ENCODE measurements around the gene LTBP4. TPM values are rescaled to one million over a fixed set of nuclear protein-coding genes. Genes with fewer than 3 reads are reported as not detected.

LTBP4 gene
- polyA plus RNA-seq, 1 donor (not counting 4 experiments of a cell fraction or from before 2014, with no cell fraction given): 29.6 TPM

DNA sequence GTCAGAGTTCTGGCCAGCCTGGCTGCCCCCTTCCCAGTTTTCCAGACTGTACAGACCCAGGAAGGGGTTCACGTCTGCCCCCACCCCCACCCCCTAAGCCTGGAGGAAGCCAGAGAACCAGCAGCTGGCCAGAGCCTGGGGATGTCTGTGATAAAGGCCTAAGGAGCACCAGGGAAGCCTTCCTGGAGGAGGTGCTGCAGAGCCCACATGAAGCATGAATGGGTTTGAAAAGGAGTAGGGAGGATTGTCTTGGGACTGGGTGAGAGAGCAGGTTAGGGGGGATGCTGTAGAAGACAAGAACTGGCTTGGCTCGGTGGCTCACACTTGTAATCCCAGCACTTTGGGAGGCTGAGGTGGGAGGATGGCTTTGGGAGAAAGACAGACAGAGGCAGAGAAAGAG is 18.7 kb upstream of the LTBP4 start:
- FAIRE-seq (no peak), DNase-seq (ENCODE audit: low read depth, low spot score) (no peak)
- H3K9ac ChIP-seq (ENCODE audit: control insufficient read depth, extremely low read depth, insufficient read depth, low read length): no peak overlapping the region

GRCh38 chr19:40583283-40583682 is 17.9 kb upstream of the LTBP4 start:
- H2AFZ ChIP-seq (ENCODE audit: control insufficient read depth, low read length): no peak overlapping the region
- DNase-seq (ENCODE audit: low read depth, low spot score) (no peak), FAIRE-seq (no peak)
- H3K9me1 ChIP-seq (ENCODE audit: control insufficient read depth, extremely low read depth, insufficient read depth, low read length): no peaks in the 10 kb centered on the region
- H3K36me3 ChIP-seq (ENCODE audit: control insufficient read depth in 2 of 2, extremely low read depth in 1 of 2, insufficient read depth in 2 of 2, low read length in 2 of 2): peaks cover 10 to 14% of the 10 kb centered on the region in 2 experiments
- H3K9me3 ChIP-seq (ENCODE audit: control insufficient read depth, low read depth, low read length): no peaks in the 10 kb centered on the region
- H3K27me3 ChIP-seq (ENCODE audit: control insufficient read depth, extremely low read depth, insufficient read depth, low read length): no peaks in the 10 kb centered on the region
- TF ChIP-seq CTCF (optimal IDR thresholded peaks at IDR 0.05 in 1 of 3, IDR thresholded peaks at IDR 0.05 in 1 of 3, conservative IDR thresholded peaks at IDR 0.05 in 1 of 3; ENCODE audit: extremely low read depth in 1 of 3, insufficient read depth in 2 of 3, low read length in 3 of 3) (no peak), EZH2 (IDR thresholded peaks at IDR 0.05; ENCODE audit: low read length) (no peak)
- dilution Hi-C loops (cut with MboI; ENCODE audit: extremely low pct_ligation_motif_present, low sequenced_read_pairs): no loop called here
- H3K27ac ChIP-seq (ENCODE audit: control insufficient read depth, insufficient read depth, low read length): no peak overlapping the region
- peaks cover 5% of the 10 kb centered on the region for H3K4me1 ChIP-seq (ENCODE audit: control insufficient read depth, extremely low read depth, insufficient read depth, low read length)
- H3K4me2 ChIP-seq (ENCODE audit: control insufficient read depth, extremely low read depth, insufficient read depth, low read depth, low read length): no peak overlapping the region
- H3K9ac ChIP-seq (ENCODE audit: control insufficient read depth, extremely low read depth, insufficient read depth, low read length): no peak overlapping the region
- no peaks in the 10 kb centered on the region for H4K20me1 ChIP-seq (ENCODE audit: control insufficient read depth, extremely low read depth, insufficient read depth, low read length)
- H3K79me2 ChIP-seq (ENCODE audit: control insufficient read depth, insufficient read depth, low read length): no peaks in the 10 kb centered on the region
- H3K4me3 ChIP-seq (ENCODE audit: control insufficient read depth in 2 of 3, extremely low read depth in 1 of 3, insufficient read depth in 2 of 3, low read depth in 1 of 3, low read length in 3 of 3): no peak overlapping the region

More for the DNA sequence above, 18.7 kb upstream of the LTBP4 start:
- H3K27ac ChIP-seq (ENCODE audit: control insufficient read depth, insufficient read depth, low read length): no peak overlapping the region
- peaks cover 6% of the 10 kb centered on the region for H3K4me1 ChIP-seq (ENCODE audit: control insufficient read depth, extremely low read depth, insufficient read depth, low read length)
- no peak overlapping the region for H3K4me3 ChIP-seq (ENCODE audit: control insufficient read depth in 2 of 3, extremely low read depth in 1 of 3, insufficient read depth in 2 of 3, low read depth in 1 of 3, low read length in 3 of 3)
- H4K20me1 ChIP-seq (ENCODE audit: control insufficient read depth, extremely low read depth, insufficient read depth, low read length): no peaks in the 10 kb centered on the region
- dilution Hi-C loops (cut with MboI; ENCODE audit: extremely low pct_ligation_motif_present, low sequenced_read_pairs): no loop called here
- no peaks in the 10 kb centered on the region for H3K27me3 ChIP-seq (ENCODE audit: control insufficient read depth, extremely low read depth, insufficient read depth, low read length)
- no peak overlapping the region for H2AFZ ChIP-seq (ENCODE audit: control insufficient read depth, low read length)
- no peak for TF ChIP-seq EZH2 (IDR thresholded peaks at IDR 0.05; ENCODE audit: low read length)
- TF ChIP-seq CTCF (optimal IDR thresholded peaks at IDR 0.05 in 1 of 3, IDR thresholded peaks at IDR 0.05 in 1 of 3, conservative IDR thresholded peaks at IDR 0.05 in 1 of 3; ENCODE audit: extremely low read depth in 1 of 3, insufficient read depth in 2 of 3, low read length in 3 of 3): no peak
- peaks cover under 1% of the 10 kb centered on the region for H3K79me2 ChIP-seq (ENCODE audit: control insufficient read depth, insufficient read depth, low read length)
- peaks cover 3% of the 10 kb centered on the region for H3K9me1 ChIP-seq (ENCODE audit: control insufficient read depth, extremely low read depth, insufficient read depth, low read length)
- H3K36me3 ChIP-seq (ENCODE audit: control insufficient read depth in 2 of 2, extremely low read depth in 1 of 2, insufficient read depth in 2 of 2, low read length in 2 of 2): peaks cover 10 to 15% of the 10 kb centered on the region in 2 experiments
- H3K4me2 ChIP-seq (ENCODE audit: control insufficient read depth, extremely low read depth, insufficient read depth, low read depth, low read length): no peak overlapping the region
- no peaks in the 10 kb centered on the region for H3K9me3 ChIP-seq (ENCODE audit: control insufficient read depth, low read depth, low read length)
